Fibroblast of the conjunctiva (primary cell): ENCODE results near the gene ALB.
"Not testable (repeated sequence)": the region's sequence is repeated elsewhere in the genome, so short reads cannot be mapped to it uniquely, and the experiment has no call there.

Experiments
- DNase-seq: peaks from one replicate; pipeline ENCODE4 v3.0.0-alpha.2; 2010; ENCODE audit warnings: low read depth

Gene ALB

GRCh38 chr4:73404042-73404441 lies at the start of gene ALB:
ALB (plus strand) TSS chr4:73404287; CDS start chr4:73404328, 41 bp downstream.
- no peak for DNase-seq

- not testable (repeated sequence) for DNase-seq
These were observed 46.9 kb upstream of the ALB start for GRCh38 chr4:73357174-73357573.

- DNase-seq = not testable (repeated sequence)
These were observed 34.4 kb upstream of the ALB start for GRCh38 chr4:73369506-73370199.

GRCh38 chr4:73375328-73375741 lies 28.8 kb upstream of the ALB start:
- no peak for DNase-seq

- DNase-seq = no peak
These were observed 27.8 kb upstream of the ALB start for GRCh38 chr4:73376251-73376650.

GRCh38 chr4:73376976-73377375 lies 27.1 kb upstream of the ALB start:
- no peak for DNase-seq

- no peak for DNase-seq
These were observed 25.2 kb upstream of the ALB start for GRCh38 chr4:73378887-73379286.

- no peak for DNase-seq
These were observed 24.1 kb upstream of the ALB start for GRCh38 chr4:73379946-73380345.

GRCh38 chr4:73381214-73381613 lies 22.9 kb upstream of the ALB start:
- DNase-seq = no peak

- no peak for DNase-seq
These were observed 20.6 kb upstream of the ALB start for GRCh38 chr4:73383452-73383851.

- no peak for DNase-seq
These were observed 16.5 kb upstream of the ALB start for GRCh38 chr4:73387552-73387951.

- no peak for DNase-seq
These were observed 15.2 kb upstream of the ALB start for GRCh38 chr4:73388887-73389286.

GRCh38 chr4:73389663-73390062 lies 14.4 kb upstream of the ALB start:
- DNase-seq = not testable (repeated sequence)

- no peak for DNase-seq
These were observed 12.3 kb upstream of the ALB start for GRCh38 chr4:73391774-73392173.

GRCh38 chr4:73392936-73393335 lies 11.2 kb upstream of the ALB start:
- no peak for DNase-seq

- DNase-seq = no peak
These were observed 7.8 kb upstream of the ALB start for GRCh38 chr4:73396304-73396703.

GRCh38 chr4:73396993-73397972 lies 6.8 kb upstream of the ALB start:
- DNase-seq = no peak

GRCh38 chr4:73401412-73401811 lies 2.7 kb upstream of the ALB start:
- DNase-seq = no peak

- DNase-seq = no peak
These were observed 370 bp downstream of the ALB start for GRCh38 chr4:73404457-73404856.

GRCh38 chr4:73405138-73405537 lies 1.1 kb downstream of the ALB start:
- no peak for DNase-seq

GRCh38 chr4:73406548-73406875 lies 2.4 kb downstream of the ALB start:
- no peak for DNase-seq

- DNase-seq = no peak
These were observed 3.2 kb downstream of the ALB start for GRCh38 chr4:73407227-73407673.

GRCh38 chr4:73408181-73408867 lies 4.2 kb downstream of the ALB start:
- DNase-seq = no peak
